Liver (tissue), 3 donors: Measurements from ENCODE around the gene FGF12.

Experiments
- CTCF ChIP-seq: fragments of 150-350 bp; IDR thresholded peaks from 2 replicates; pipeline ENCODE4 v1.5.1; 2017; ENCODE audit warnings: improper control_type of control experiment, low read depth, low read length; ENCODE audit not compliant: missing input control
- EGR1 ChIP-seq, 2 donors: IDR thresholded peaks; 2 replicates each; pipeline ENCODE4 v1.6.1; 2016 to 2018; ENCODE audit warnings: antibody characterized with exemption in 2 of 2, low read depth in 2 of 2
- FOXA1 ChIP-seq: IDR thresholded peaks from 2 replicates; pipeline ENCODE4 v1.6.1; 2016; ENCODE audit warnings: antibody characterized with exemption
- NR2F2 ChIP-seq: IDR thresholded peaks from 2 replicates; pipeline ENCODE4 v1.6.1; 2016; ENCODE audit warnings: antibody characterized with exemption
- RAD21 ChIP-seq, 2 donors: IDR thresholded peaks; 2 replicates each; pipeline ENCODE4 v1.6.1; 2016; ENCODE audit warnings: antibody characterized with exemption in 2 of 2, mild to moderate bottlenecking in 2 of 2
- RXRA ChIP-seq, 2 donors: IDR thresholded peaks; 2 replicates each; pipeline ENCODE4 v1.6.1; 2017 to 2018; ENCODE audit warnings: antibody characterized with exemption in 2 of 2, mild to moderate bottlenecking in 1 of 2
- SP1 ChIP-seq: IDR thresholded peaks from 2 replicates; pipeline ENCODE4 v1.6.1; 2018; ENCODE audit warnings: antibody characterized with exemption, mild to moderate bottlenecking
- TAF1 ChIP-seq: conservative IDR thresholded peaks from 2 replicates; pipeline ENCODE4 v1.6.1; 2016; ENCODE audit warnings: antibody characterized with exemption, mild to moderate bottlenecking
- YY1 ChIP-seq: IDR thresholded peaks from 2 replicates; pipeline ENCODE4 v1.6.1; 2016; ENCODE audit warnings: antibody characterized with exemption, mild to moderate bottlenecking
- TF ChIP-seq, protein P1 (sequence below): IDR thresholded peaks from 2 replicates; pipeline ENCODE4 v1.6.1; 2016; ENCODE audit warnings: antibody characterized with exemption
- donor health status: healthy.
- donor health status: healthy.

DNA sequence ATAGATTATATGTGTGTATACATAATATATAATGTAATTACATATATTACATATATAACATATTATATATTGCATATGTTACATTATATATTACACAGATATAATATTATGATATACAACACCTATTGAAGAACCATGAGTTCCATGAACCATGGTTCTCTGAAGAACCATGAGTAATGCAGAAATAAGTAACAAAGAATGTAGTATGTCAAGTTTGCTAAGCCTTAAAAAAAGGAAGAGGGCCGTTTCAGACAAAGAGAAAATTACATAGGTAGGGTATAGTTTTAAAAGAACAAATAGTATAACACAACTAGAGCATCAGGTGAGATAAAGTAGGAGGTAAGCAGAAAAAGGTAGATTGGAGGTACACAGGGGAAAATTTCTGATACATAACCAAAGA, 177.0 kb downstream of the FGF12 start:
- TF ChIP-seq YY1 (no peak), TAF1 (no peak), CTCF (no peak), SP1 (no peak), FOXA1 (no peak), RXRA (IDR thresholded peaks at IDR 0.05) (no peak), NR2F2 (no peak), RAD21 (IDR thresholded peaks at IDR 0.05) (no peak), EGR1 (IDR thresholded peaks at IDR 0.05; ENCODE audit: low read depth in 2 of 2) (no peak)
- TF ChIP-seq, protein P1, sequence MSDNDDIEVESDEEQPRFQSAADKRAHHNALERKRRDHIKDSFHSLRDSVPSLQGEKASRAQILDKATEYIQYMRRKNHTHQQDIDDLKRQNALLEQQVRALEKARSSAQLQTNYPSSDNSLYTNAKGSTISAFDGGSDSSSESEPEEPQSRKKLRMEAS, result no peak
